NCI-H345 (cell line): Measurements from ENCODE around the gene XYLB.
A peak's percentile ranks its signal among the peaks of the same experiment; 100 is the strongest.
"Not testable (repeated sequence)": the region's sequence is repeated elsewhere in the genome, so short reads cannot be mapped to it uniquely, and the experiment has no call there.

Source experiments
- DNase-seq: peaks from one replicate; lab custom pipeline; 2025; lab: John Stamatoyannopoulos, UW

The XYLB gene

GRCh38 chr3:38346587-38347410, at the start of gene XYLB:
Gene XYLB, plus strand, starts transcription at chr3:38346785. Its CDS starts 84 bp downstream, at chr3:38346869.
- peak; percentile 56 for DNase-seq

DNA sequence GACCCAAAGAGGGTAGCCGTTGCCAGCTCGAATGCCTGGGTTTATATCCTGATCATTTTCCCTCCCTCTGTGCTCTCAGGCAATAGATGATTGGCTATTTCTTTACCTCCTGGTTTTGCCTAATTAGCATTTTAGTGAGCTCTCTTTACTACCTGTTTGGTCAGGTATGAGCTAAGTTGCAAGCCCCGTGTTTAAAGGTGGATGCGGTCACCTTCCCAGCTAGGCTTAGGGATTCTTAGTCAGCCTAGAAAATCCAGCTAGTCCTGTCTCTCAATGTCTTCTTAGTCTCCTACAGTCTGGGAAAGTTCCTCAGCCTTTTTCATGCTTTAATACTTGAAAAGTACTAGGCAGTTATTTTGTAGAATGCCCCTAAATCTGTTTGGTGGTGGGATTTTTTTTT, 49.5 kb upstream of the XYLB start:
- DNase-seq = not testable (repeated sequence)

GRCh38 chr3:38297537-38297936, 49.0 kb upstream of the XYLB start:
- DNase-seq = no peak

GRCh38 chr3:38297947-38298711, 48.5 kb upstream of the XYLB start:
- DNase-seq = no peak

GRCh38 chr3:38306941-38307340, 39.6 kb upstream of the XYLB start:
- no peak for DNase-seq

GRCh38 chr3:38307599-38307998, 39.0 kb upstream of the XYLB start:
- DNase-seq = no peak

DNA sequence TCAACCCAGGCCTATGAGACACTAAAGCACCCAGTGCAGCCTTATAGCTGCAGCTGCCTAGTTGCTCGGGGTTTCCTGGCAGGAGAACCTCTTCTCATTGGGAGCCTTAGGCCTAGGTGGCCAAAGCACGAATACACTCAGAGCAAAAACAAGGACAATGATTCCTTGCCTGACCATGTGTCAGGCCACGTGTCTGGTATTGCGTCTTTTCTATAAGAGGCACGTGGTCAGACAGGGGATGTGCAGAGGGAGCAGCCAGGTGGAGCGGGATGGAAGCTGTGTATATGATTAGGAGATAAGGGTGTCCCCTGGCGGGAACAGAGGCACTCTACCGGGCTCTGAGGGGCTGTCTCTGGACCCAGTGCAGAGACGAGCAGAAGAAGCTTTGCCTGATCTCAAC, 38.1 kb upstream of the XYLB start:
- no peak for DNase-seq

DNA sequence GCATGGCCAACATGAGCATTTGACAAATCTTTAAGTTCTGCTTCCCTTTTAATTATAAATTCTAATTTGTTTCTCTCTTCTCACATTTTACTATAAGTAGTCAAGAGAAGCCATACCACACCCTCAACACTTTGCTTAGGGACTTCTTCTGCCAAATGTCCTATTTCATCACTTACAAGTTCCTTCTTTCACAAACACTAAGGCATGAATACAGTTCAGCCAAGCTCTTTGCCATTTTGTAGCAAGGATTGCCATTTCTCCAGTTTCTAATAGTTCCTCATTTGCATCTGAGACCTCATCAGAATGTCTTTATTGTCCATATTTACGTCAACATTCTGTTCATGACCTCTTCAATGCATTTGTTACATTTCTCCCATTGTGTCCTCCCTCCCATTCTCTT, 35.1 kb upstream of the XYLB start:
- DNase-seq = no peak

GRCh38 chr3:38311941-38312340, 34.6 kb upstream of the XYLB start:
- DNase-seq = no peak

DNA sequence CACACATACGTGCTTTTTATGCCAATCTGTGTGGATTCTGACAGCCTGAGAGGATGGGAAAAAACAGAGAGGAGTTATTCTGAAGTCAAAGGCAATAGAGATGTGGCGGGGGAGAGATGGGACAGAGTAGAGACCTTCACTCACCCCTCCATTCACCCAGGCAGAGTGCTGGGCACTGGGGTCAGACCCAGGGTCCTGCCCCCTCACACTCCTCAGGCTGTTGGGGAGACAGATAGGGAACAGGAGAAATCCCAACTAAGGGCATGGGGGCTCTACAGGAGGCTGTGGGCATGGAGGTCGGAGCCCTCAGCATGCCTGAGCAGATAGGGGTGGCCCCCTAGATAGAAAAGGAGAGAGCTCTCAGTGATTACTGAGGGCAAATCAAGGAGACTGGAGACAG, 34.2 kb upstream of the XYLB start:
- DNase-seq = no peak

DNA sequence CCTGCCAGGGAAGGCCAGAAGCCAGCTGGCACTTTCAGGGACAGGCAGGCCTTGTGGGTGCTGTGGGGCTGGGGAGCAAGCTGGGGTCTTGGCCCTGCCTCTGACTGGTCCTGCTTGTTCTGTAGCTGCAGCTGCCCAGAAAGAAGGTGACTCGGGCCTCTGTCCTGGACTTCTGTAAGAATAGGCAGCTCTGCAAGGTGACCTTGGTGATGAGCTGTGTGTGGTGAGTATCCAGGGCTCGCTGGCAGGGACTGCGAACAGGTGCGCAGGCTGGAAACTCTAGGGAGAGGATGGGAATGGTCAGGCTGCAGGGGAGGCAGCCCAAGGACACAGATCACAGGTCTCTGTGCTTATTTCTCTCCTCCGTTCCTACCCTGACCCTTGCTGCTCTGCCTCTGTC, 33.3 kb upstream of the XYLB start:
- DNase-seq = no peak

DNA sequence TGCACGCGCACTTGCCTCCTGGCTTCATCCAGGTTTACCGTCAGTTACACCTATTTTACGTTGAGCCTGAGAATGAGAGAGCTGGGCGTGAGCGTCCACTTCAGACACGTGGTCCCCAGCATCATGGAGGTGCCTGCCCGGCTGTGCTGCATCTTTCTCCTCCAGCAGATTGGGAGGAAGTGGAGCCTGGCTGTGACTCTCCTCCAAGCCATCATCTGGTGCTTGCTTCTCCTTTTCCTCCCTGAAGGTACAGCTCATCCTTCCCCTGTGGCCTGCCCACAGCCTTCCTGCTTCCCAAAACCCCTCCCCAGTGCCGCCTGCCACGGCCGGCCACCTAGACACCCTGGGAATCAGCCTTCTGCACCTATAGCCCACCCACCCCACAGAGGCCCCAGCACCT, 32.9 kb upstream of the XYLB start:
- no peak for DNase-seq

DNA sequence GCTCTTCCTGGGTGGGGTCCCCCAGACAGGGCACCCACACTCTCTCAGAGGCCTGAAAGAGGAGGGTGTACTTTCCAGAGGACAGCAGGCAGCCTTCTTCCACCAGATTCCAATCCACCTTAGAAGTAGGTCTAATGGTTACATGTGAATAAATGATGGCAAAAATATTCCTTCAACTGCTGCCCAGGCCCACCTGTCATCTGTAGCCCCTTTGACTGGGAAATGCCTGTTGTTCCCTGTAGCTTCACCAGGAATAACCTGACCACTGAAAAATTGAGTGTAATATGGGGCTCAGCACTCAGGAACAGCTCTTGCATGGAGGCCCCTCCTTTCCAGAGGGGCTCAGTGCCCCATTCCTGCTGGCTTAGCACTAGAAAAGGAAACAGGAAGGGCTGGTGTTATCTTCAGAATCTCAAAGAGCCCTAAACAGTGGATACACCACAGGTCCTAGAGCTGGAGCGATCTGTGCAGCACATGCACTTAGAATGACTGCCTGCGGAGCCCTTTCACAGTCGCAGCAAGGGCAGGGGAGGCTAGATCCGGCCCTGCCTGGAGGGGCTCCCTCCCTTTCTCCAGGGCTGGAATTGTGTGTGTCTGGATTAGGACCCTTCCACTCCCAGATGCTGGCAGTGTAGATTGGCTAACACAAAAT, 32.3 kb upstream of the XYLB start:
- DNase-seq = no peak

GRCh38 chr3:38314764-38315487, 31.7 kb upstream of the XYLB start:
- no peak for DNase-seq

DNA sequence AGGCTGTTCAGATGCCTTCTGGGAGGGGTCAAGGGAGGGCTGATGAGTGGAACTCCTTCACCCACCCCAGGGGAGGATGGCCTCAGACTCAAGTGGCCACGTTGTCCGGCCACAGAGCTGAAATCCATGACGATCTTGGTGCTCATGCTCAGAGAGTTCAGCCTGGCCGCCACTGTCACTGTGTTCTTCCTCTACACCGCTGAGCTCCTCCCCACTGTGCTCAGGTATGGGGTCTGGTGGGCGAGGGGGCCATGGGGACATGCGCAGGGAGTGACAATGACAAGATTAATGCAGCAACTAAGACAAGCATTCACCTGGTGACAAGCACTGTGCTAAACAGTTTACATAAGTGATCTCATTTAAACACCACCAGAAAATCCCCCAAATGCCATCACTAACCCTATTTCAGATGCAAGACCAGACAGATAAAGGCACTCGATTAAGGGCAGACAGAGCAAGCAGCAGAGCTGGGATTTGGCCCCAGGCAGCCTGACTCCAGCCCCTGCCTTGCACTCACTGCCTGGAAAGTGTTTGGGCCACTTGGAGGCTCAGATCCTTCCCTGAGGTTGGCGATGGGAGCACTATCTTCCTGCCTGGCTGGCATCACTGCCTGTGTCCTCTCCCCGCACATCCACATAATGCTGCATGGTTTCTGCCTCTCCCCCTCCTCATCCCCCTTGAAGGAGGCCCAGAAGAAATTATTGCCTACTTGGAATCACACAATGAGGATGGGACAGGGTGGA, 30.9 kb upstream of the XYLB start:
- DNase-seq = no peak

GRCh38 chr3:38316356-38317191, 30.0 kb upstream of the XYLB start:
- DNase-seq = no peak

DNA sequence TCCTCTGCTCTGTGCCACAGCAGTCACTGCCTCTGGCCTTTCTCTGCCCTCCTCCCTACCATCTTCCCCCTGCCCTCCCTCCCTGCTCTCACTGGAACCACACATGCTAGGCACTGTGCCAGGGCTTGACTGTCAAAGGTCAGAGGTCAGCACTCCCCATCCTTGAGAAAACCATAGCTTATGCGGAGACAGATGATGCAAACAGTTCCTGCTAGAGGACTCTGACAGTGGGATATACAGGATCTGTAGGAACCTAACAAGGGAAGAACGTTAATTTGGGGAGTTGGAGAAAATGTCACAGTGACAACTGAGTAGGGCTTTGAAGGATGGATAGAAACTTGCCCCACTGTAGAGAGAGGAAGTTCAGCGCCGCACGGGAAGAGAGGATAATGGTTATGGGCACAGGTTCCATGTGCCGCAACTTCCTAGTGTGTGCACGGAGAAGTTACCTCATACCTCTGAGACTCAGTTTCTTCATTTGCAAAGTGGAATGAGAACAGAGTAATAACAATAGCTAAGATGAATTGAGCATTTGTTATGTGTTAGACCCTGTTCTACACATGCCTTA, 29.3 kb upstream of the XYLB start:
- DNase-seq = no peak

DNA sequence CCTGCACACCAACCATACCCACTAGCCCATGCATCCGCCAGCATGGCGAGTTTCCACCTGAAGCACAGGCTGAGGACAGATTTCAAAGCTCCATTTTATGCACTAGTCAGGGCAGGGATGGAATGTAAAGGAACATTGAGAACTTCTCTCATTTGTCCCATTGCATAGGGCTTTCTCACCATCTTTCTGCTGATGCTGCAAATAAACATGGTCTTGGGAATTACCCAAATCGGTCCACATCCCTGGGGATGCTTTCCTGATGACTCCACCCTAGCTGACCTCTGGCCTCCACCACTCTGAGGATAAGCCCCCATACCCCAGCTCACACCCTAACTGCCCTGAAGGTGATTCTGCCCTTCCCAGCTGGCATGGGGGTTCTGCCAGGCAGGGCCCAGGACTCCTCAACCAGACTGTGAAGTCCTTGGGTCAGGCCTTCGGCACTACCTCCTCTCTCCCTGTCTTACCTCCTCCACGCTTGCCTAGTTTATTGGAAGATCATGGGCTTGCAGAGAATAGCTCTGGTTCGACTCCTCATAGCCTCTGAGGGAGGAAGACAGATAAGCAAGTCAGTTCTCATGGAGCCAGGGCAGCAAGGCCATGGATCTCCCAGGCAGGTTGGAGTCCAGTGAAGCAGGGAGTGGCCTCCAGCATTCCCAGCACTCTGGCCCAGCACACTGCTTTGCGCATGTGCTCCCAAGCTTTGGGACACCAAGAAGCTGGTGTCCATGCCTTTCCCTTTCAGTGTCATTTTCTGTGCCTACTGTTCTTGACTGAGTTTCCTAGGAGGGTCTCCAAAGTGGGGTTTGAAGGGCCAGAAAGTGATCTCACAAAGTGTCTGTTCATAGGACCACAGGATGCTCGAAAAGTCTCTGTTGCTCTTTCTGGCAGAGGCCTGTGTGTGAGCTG, 27.6 kb upstream of the XYLB start:
- DNase-seq = no peak

DNA sequence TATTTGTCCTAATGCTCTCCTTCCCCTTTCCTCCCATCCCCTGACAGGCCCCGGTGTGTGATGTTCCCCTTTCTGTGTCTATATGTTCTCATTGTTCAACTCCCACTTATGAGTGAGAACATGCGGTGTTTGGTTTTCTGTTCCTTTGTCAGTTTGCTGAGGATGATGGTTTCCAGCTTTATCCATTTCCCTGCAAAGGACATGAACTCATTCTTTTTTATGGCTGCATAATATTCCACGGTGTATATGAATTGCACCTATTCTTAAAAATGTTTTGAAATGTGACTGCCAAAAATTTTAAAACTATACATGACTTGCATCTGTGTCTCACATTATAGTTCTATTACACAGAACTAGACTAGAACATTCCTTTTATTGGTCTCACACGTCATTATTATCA, 25.9 kb upstream of the XYLB start:
- DNase-seq = not testable (repeated sequence)
